Sigmoid colon (tissue), 4 donors: ENCODE measurements around the gene EEA1.

Source experiments
- CTCF ChIP-seq, 4 experiments: fragments of 450-650 bp in 3 of 4; fragments of 200-600 bp in 1 of 4; IDR thresholded peaks; one replicate each; pipeline ENCODE4 v1.5.1; 2016 to 2019; ENCODE audit warnings: antibody characterized with exemption in 4 of 4, mild to moderate bottlenecking in 3 of 4, moderate library complexity in 2 of 4
- EP300 ChIP-seq, 4 donors: sonication (generic); formaldehyde crosslinking; IDR thresholded peaks; one replicate each; pipeline ENCODE4 v1.6.1; 2017; ENCODE audit warnings: antibody characterized with exemption in 4 of 4

- no peak for TF ChIP-seq CTCF (IDR thresholded peaks at IDR 0.05)
- no peak for TF ChIP-seq EP300 (IDR thresholded peaks at IDR 0.05)
These were observed 108.0 kb downstream of the EEA1 start for GRCh38 chr12:92821142-92821541.
